ENCODE results near the gene TF.
"Not testable (repeated sequence)": the region's sequence is repeated elsewhere in the genome, so short reads cannot be mapped to it uniquely, and the experiment has no call there.

Gene TF

GRCh38 chr3:133763797-133764683, 17.8 kb downstream of the TF start:
- no peak for DNase-seq (ENCODE audit: low read depth in 2 of 2, low spot score in 1 of 2)

- no peak for DNase-seq (ENCODE audit: low read depth in 2 of 2, low spot score in 1 of 2)
Measured at GRCh38 chr3:133765256-133765655, 19.1 kb downstream of the TF start.

- no peak for DNase-seq (ENCODE audit: low read depth in 2 of 2, low spot score in 1 of 2)
Measured at GRCh38 chr3:133767607-133768006, 21.4 kb downstream of the TF start.

GRCh38 chr3:133769536-133769935, 23.3 kb downstream of the TF start:
- no peak for DNase-seq (ENCODE audit: low read depth in 2 of 2, low spot score in 1 of 2)

- DNase-seq (ENCODE audit: low read depth in 2 of 2, low spot score in 1 of 2), result no peak
Measured at GRCh38 chr3:133773732-133774131, 27.5 kb downstream of the TF start.

- no peak for DNase-seq (ENCODE audit: low read depth in 2 of 2, low spot score in 1 of 2)
Measured at GRCh38 chr3:133775309-133775708, 29.1 kb downstream of the TF start.

GRCh38 chr3:133775835-133776234, 29.6 kb downstream of the TF start:
- DNase-seq (ENCODE audit: low read depth in 2 of 2, low spot score in 1 of 2), result no peak

- no peak for DNase-seq (ENCODE audit: low read depth in 2 of 2, low spot score in 1 of 2)
Measured at GRCh38 chr3:133776794-133777438, 30.7 kb downstream of the TF start.

GRCh38 chr3:133777807-133778568, 31.8 kb downstream of the TF start:
- DNase-seq (ENCODE audit: low read depth in 2 of 2, low spot score in 1 of 2), result no peak

GRCh38 chr3:133779626-133780203, 33.5 kb downstream of the TF start:
- no peak for DNase-seq (ENCODE audit: low read depth in 2 of 2, low spot score in 1 of 2)

GRCh38 chr3:133780756-133781155, 34.6 kb downstream of the TF start:
- not testable (repeated sequence) for DNase-seq (ENCODE audit: low read depth in 2 of 2, low spot score in 1 of 2)

GRCh38 chr3:133781570-133781969, 35.4 kb downstream of the TF start:
- DNase-seq (ENCODE audit: low read depth in 2 of 2, low spot score in 1 of 2), result no peak

GRCh38 chr3:133782454-133782853, 36.3 kb downstream of the TF start:
- DNase-seq (ENCODE audit: low read depth in 2 of 2, low spot score in 1 of 2), result no peak

- no peak for DNase-seq (ENCODE audit: low read depth in 2 of 2, low spot score in 1 of 2)
Measured at GRCh38 chr3:133783762-133784161, 37.6 kb downstream of the TF start.

- no peak for DNase-seq (ENCODE audit: low read depth in 2 of 2, low spot score in 1 of 2)
Measured at GRCh38 chr3:133788024-133788423, 41.8 kb downstream of the TF start.

GRCh38 chr3:133792171-133792763, 46.1 kb downstream of the TF start:
- DNase-seq (ENCODE audit: low read depth in 2 of 2, low spot score in 1 of 2), result no peak

GRCh38 chr3:133797396-133798105, 51.4 kb downstream of the TF start:
- no peak for DNase-seq (ENCODE audit: low read depth in 2 of 2, low spot score in 1 of 2)

- DNase-seq (ENCODE audit: low read depth in 2 of 2, low spot score in 1 of 2), result no peak
Measured at GRCh38 chr3:133799794-133800585, 53.8 kb downstream of the TF start.

- DNase-seq (ENCODE audit: low read depth in 2 of 2, low spot score in 1 of 2), result no peak
Measured at GRCh38 chr3:133803469-133803868, 57.3 kb downstream of the TF start.

- no peak for DNase-seq (ENCODE audit: low read depth in 2 of 2, low spot score in 1 of 2)
Measured at GRCh38 chr3:133804896-133805295, 58.7 kb downstream of the TF start.
